GM12878 (cell line): ENCODE measurements around the gene CAMTA1. TPM values are rescaled to one million over a fixed set of nuclear protein-coding genes. Genes with fewer than 3 reads are reported as not detected.

Experiments used
- ATAC-seq: fragments of 200-7000 bp; cut with Tn5 transposase; 3 replicates; pipeline ENCODE4 v1.9.1; 2020; ENCODE audit warnings: mild to moderate bottlenecking, moderate library complexity
- BruUV-seq: library from RNA; stranded (reverse); fragments of 400-500 nt; replicated peaks from 2 replicates; lab custom pipeline; 2021; lab: Mats Ljungman, UMichigan
- CTCF ChIA-PET: fragments of 300-600 bp; sonication (Branson Sonifier 250); formaldehyde crosslinking; extraction: SDS; loops from one replicate; lab custom pipeline; 2021; ENCODE audit warnings: inconsistent platforms; lab: Yijun Ruan, JAX
- POLR2A ChIA-PET: fragments of 350-600 bp; formaldehyde crosslinking; extraction: SDS; loops from one replicate; lab custom pipeline; 2021; ENCODE audit warnings: inconsistent platforms; lab: Charles Lee
- RAD21 ChIA-PET: fragments of 300-600 bp; sonication (Branson Sonifier 250); formaldehyde crosslinking; loops from one replicate; lab custom pipeline; 2023; ENCODE audit warnings: antibody characterized with exemption; ENCODE audit not compliant: unreplicated experiment; lab: Charles Lee
- SMC1A ChIA-PET: fragments of 300-600 bp; sonication (Branson Sonifier 250); formaldehyde crosslinking; loops from one replicate; lab custom pipeline; 2023; ENCODE audit not compliant: unreplicated experiment, uncharacterized antibody; lab: Charles Lee
- DNase-seq: peaks from one replicate; pipeline ENCODE4 v3.0.0-alpha.2; 2011; ENCODE audit warnings: low read depth, low spot score
- FAIRE-seq: peaks from 3 replicates; lab custom pipeline; 2011; peaks lifted over from hg19 to GRCh38; lab: Jason Lieb, UNC
- H2AFZ ChIP-seq: 2 replicates; pipeline ENCODE4 v1.6.0; 2011; ENCODE audit warnings: low read depth, low read length, control low read depth; ENCODE audit not compliant: control insufficient read depth
- H3K27ac ChIP-seq: 2 replicates; pipeline ENCODE4 v1.5.1; 2011; ENCODE audit warnings: control low read depth; ENCODE audit not compliant: control insufficient read depth, insufficient read depth
- H3K27me3 ChIP-seq, 2 experiments: replicated peaks in 1 of 2; 2 replicates each; pipeline versions ENCODE4 v1.6.0 to v1.6.1; 2011; ENCODE audit warnings: low read length in 1 of 2; ENCODE audit not compliant: control insufficient read depth in 2 of 2, insufficient read depth in 2 of 2
- H3K36me3 ChIP-seq, 2 experiments: 2 replicates each; pipeline ENCODE4 v1.5.1; 2011; ENCODE audit warnings: low read length in 1 of 2; ENCODE audit not compliant: control insufficient read depth in 2 of 2, insufficient read depth in 2 of 2
- H3K4me1 ChIP-seq: 2 replicates; pipeline ENCODE4 v1.6.1; 2011; ENCODE audit warnings: mild to moderate bottlenecking, low read length, moderate library complexity, mixed read lengths; ENCODE audit not compliant: control insufficient read depth, insufficient read depth
- H3K4me2 ChIP-seq: 2 replicates; pipeline ENCODE4 v1.6.0; 2011; ENCODE audit warnings: control low read depth; ENCODE audit not compliant: control insufficient read depth, insufficient read depth
- H3K4me3 ChIP-seq: fragments of 200-600 bp; sonication (generic); 2 replicates; pipeline ENCODE4 v1.5.1; 2016
- H3K79me2 ChIP-seq: 2 replicates; pipeline ENCODE4 v1.6.0; 2011; ENCODE audit warnings: low read length; ENCODE audit not compliant: control insufficient read depth, insufficient read depth
- H3K9ac ChIP-seq: 2 replicates; pipeline ENCODE4 v1.8.0; 2011; ENCODE audit warnings: low read length, control low read depth, mixed read lengths; ENCODE audit not compliant: control insufficient read depth, insufficient read depth
- H3K9me3 ChIP-seq: replicated peaks from 3 replicates; pipeline ENCODE4 v1.5.1; 2011; ENCODE audit warnings: mild to moderate bottlenecking, low read length; ENCODE audit not compliant: control insufficient read depth, insufficient read depth
- H4K20me1 ChIP-seq: 2 replicates; pipeline ENCODE4 v1.6.0; 2011; ENCODE audit not compliant: control insufficient read depth, insufficient read depth
- NRF1 ChIP-seq: conservative IDR thresholded peaks from 2 replicates; pipeline ENCODE4 v1.6.1; 2011; ENCODE audit warnings: mild to moderate bottlenecking, low read depth, low read length, improper control_type of control experiment
- RAD21 ChIP-seq: IDR thresholded peaks from 2 replicates; pipeline ENCODE4 v1.6.1; 2011; ENCODE audit warnings: mild to moderate bottlenecking, low read depth, low read length, moderate library complexity; ENCODE audit not compliant: insufficient read depth
- SMC3 ChIP-seq: IDR thresholded peaks from 2 replicates; pipeline ENCODE4 v1.6.1; 2011; ENCODE audit warnings: low read length, improper control_type of control experiment, borderline replicate concordance
- ZNF622 ChIP-seq: fragments of 450-650 bp; IDR thresholded peaks from 2 replicates; pipeline ENCODE4 v1.6.1; 2017; ENCODE audit warnings: mild to moderate bottlenecking, inconsistent platforms
- WGBS: methylation state at CpG from one replicate; pipeline ENCODE4 v1.1.6; 2016; ENCODE audit warnings: low lambda C conversion rate; ENCODE audit not compliant: insufficient replicate concordance, insufficient coverage; ENCODE audit errors: missing lambda C conversion rate; 5-methylcytosine and 5-hydroxymethylcytosine counted together
- in situ Hi-C: fragments of 300-500 bp; cut with MboI; formaldehyde crosslinking; loops from 9 replicates; pipeline ENCODE4 v1.14.3; 2018; ENCODE audit warnings: mixed read lengths
- intact Hi-C: fragments of 100-400 bp; cut with micrococcal nuclease; formaldehyde crosslinking; loops from one replicate; pipeline ENCODE4 v1.14.2; 2022; ENCODE audit not compliant: unreplicated experiment
- polyA plus RNA-seq, 11 experiments: library from polyadenylated mRNA; depleted of rRNA in 4 of 11; unstranded in 6 of 11; stranded (reverse) in 5 of 11; fragments of >200 nt; fragmentation: Nextera tagmentation in 4 of 11; fragmentation: Illumina TruSeq in 1 of 11; extraction: Ambion mirVana in 4 of 11; extraction: Trizol in 1 of 11; gene quantifications; 1 replicate in 1 of 11; 2 replicates in 10 of 11; pipeline versions ENCODE4 v1.2.1 to v1.2.3, GENCODE V29; 2011 to 2016; ENCODE audit warnings: inconsistent platforms in 2 of 11, missing spikeins in 2 of 11, low read depth in 1 of 11
- total RNA-seq, 4 experiments: library from RNA; depleted of rRNA in 3 of 4; stranded (reverse); fragments of >200 nt in 3 of 4; fragmentation: Illumina TruSeq in 1 of 4; extraction: Trizol in 1 of 4; gene quantifications; 2 replicates each; pipeline versions ENCODE4 v1.2.1 to v1.2.3, GENCODE V29; 2013 to 2021
- TF ChIP-seq, protein P1 (sequence below), 3 experiments: IDR thresholded peaks in 2 of 3; conservative IDR thresholded peaks in 1 of 3; 2 replicates each; pipeline ENCODE4 v1.5.1; 2011; ENCODE audit warnings: low read depth in 3 of 3, low read length in 3 of 3, mild to moderate bottlenecking in 3 of 3, control low read depth in 2 of 3, moderate library complexity in 2 of 3, inconsistent platforms in 1 of 3, mixed read lengths in 1 of 3; ENCODE audit not compliant: control insufficient read depth in 2 of 3, insufficient read depth in 1 of 3; ENCODE audit errors: extremely low read depth in 1 of 3

CAMTA1 gene
- total and polyA plus RNA-seq, 10 of the 15 experiments (the other 5 are each of a cell fraction or from before 2014, with no cell fraction given), result 37.7 to 148 (median 76.4) TPM

DNA sequence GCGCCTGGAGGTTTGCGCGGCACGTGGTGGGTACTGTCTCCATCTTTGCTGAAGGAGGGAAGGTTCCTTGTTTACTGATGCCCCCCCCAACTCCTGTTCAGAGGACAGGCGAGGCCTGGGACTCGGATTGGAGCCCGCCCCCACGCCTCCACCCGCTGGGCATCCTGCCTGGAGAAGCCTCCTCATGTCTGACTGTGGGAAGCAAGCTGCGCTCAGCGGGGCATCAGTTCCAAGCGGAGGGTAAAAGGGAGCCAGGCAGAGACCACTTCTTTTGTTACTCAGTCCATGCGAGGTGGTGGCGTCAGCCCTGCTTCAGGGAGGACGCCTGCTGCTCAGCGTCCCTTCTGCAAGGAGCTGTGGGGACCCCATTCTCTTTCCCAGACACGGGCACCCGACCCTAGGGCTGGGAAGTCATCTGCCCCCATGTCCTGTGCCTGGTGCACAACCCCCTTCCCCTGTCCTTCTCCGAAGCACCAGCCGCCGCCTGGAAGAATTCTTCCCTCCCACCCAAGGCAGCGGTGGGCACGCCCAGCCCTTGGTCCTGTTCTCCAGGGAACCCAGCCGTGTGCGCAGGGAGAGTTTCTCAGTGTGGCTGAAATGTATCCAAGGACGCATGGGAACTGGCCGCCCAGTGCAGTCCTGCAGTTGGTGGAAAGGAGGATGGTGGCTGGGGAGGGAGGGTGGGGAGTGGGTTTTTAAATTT is 414.0 kb downstream of the CAMTA1 start (continued):
- no peak for TF ChIP-seq NRF1

DNA sequence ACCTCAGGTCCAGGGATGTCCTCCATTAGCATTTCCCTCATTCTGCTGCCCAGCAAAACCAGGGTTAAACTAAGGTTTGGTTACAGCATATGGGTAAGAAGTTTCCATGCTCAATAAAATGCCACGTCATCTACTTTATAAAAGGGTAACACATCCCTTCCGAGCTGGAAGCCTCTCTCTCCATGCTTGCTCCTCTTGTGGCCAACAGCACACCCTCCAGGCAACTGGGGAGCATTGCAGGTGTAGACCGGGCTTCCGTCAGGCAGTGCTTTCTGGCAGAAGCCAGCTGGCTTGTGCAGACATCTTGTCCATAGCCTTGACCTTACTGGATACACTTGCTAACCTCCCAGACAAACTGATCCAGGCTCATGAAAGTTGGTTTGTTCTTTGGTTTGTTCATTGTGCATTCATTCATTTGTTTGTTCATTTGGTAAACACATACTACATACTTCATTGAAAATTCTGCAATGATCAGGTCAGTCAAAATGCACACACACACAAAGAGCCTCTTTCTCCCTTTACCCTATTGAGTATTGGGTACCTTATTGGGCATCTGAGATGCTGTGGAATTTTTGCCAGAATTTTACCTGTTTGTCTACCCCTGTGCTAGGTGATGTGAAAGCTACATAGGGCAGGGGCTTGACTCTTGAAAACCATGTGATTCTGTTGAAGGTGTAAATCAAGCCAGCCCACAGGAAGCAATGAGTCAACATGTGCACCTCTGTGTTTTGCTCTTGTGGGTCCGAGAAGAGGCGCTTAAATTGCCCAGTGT is 422.8 kb downstream of the CAMTA1 start:
- no peaks in the 10 kb centered on the region; a peak in 1 of 4 replicates for H3K27me3 ChIP-seq
- H3K79me2 ChIP-seq, result no peaks in the 10 kb centered on the region
- H2AFZ ChIP-seq, result no peak overlapping the region
- in situ Hi-C loops, result loop anchor here (25.0 kb wide), 1 partner anchor 721 kb away; the partner anchor contains the start of gene PLEKHG5
- no peaks in the 10 kb centered on the region for H3K36me3 ChIP-seq
- intact Hi-C loops, result loop anchor here (10.0 kb wide), 1 partner anchor 133 kb away; no protein-coding TSS in a partner anchor
- ChIA-PET SMC1A (interaction anchor here (0.9 kb wide), 1 partner anchor 488 kb away, joined by 3 read pairs; no protein-coding TSS in a partner anchor), RAD21 (interaction anchor here (0.9 to 1.2 kb wide), 2 partner anchors 166 to 488 kb away, joined by 3 to 4 read pairs; no protein-coding TSS in a partner anchor), CTCF (interaction anchor here (0.5 to 2.5 kb wide), 4 partner anchors 17 to 962 kb away, joined by 3 to 13 read pairs (median 4); no protein-coding TSS in a partner anchor), POLR2A (no interaction called here)
- no peak overlapping the region for H3K4me2 ChIP-seq
- H3K9ac ChIP-seq, result no peak overlapping the region
- FAIRE-seq (peak; percentile 49), DNase-seq (no peak), ATAC-seq (peak; percentile 72)
- no peaks in the 10 kb centered on the region for H3K4me1 ChIP-seq
- TF ChIP-seq SMC3 (peak; percentile 16; the same call in 1 of the 2 replicates), ZNF622 (no peak), RAD21 (peak; percentile 56)
- TF ChIP-seq, protein P1, sequence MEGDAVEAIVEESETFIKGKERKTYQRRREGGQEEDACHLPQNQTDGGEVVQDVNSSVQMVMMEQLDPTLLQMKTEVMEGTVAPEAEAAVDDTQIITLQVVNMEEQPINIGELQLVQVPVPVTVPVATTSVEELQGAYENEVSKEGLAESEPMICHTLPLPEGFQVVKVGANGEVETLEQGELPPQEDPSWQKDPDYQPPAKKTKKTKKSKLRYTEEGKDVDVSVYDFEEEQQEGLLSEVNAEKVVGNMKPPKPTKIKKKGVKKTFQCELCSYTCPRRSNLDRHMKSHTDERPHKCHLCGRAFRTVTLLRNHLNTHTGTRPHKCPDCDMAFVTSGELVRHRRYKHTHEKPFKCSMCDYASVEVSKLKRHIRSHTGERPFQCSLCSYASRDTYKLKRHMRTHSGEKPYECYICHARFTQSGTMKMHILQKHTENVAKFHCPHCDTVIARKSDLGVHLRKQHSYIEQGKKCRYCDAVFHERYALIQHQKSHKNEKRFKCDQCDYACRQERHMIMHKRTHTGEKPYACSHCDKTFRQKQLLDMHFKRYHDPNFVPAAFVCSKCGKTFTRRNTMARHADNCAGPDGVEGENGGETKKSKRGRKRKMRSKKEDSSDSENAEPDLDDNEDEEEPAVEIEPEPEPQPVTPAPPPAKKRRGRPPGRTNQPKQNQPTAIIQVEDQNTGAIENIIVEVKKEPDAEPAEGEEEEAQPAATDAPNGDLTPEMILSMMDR (IDR thresholded peaks at IDR 0.05 in 2 of 3, conservative IDR thresholded peaks at IDR 0.05 in 1 of 3; ENCODE audit: control insufficient read depth in 2 of 3, extremely low read depth in 1 of 3, insufficient read depth in 1 of 3, low read depth in 3 of 3, low read length in 3 of 3), result peak; percentile 55 to 73 (median 63)
- H4K20me1 ChIP-seq, result no peaks in the 10 kb centered on the region
- H3K4me3 ChIP-seq, result no peak overlapping the region
- no peak overlapping the region for H3K27ac ChIP-seq
- H3K9me3 ChIP-seq, result no peaks in the 10 kb centered on the region
- BruUV-seq, result no TSS peak
- 21% methylated on average over 6 of the region's 6 CpGs for WGBS
